Progenitor cell of endocrine pancreas (in vitro differentiated cells): ENCODE measurements around the gene CEP76. TPM values are rescaled to one million over a fixed set of nuclear protein-coding genes. Genes with fewer than 3 reads are reported as not detected.

Experiments used
- DNase-seq: peaks from one replicate; pipeline ENCODE4 v3.0.0; 2021; ENCODE audit warnings: low spot score; ENCODE audit not compliant: unreplicated experiment
- H3K27ac Mint-ChIP-seq: 2 replicates; pipeline ENCODE4 v1.8.0; 2021; ENCODE audit warnings: mild to moderate bottlenecking, moderate library complexity, mixed read lengths
- H3K27me3 Mint-ChIP-seq: 2 replicates; pipeline ENCODE4 v1.8.0; 2021; ENCODE audit warnings: mixed read lengths
- H3K36me3 Mint-ChIP-seq: 2 replicates; pipeline ENCODE4 v1.8.0; 2022; ENCODE audit warnings: mixed read lengths; ENCODE audit not compliant: insufficient read depth
- H3K4me1 Mint-ChIP-seq: 2 replicates; pipeline ENCODE4 v1.8.0; 2021; ENCODE audit warnings: low read depth, mixed read lengths
- H3K4me3 Mint-ChIP-seq: 2 replicates; pipeline ENCODE4 v1.8.0; 2021; ENCODE audit warnings: low read depth, mild to moderate bottlenecking, moderate library complexity, mixed read lengths
- H3K9me3 Mint-ChIP-seq: 2 replicates; pipeline ENCODE4 v1.8.0; 2021; ENCODE audit warnings: low read depth, mixed read lengths
- CTCF ChIP-seq: fragments of 200-600 bp; sonication (generic); IDR thresholded peaks from one replicate; pipeline ENCODE4 v1.5.0; 2021; ENCODE audit warnings: antibody characterized with exemption, mild to moderate bottlenecking; ENCODE audit not compliant: unreplicated experiment
- total RNA-seq: library from RNA; stranded (reverse); gene quantifications from 2 replicates; pipeline ENCODE4 v1.2.1, GENCODE V29; 2021

Gene CEP76
- total RNA-seq, 1 donor from 2014 or later: 14.4 TPM

GRCh38 chr18:12639990-12640880, 62.3 kb downstream of the CEP76 start:
- H3K4me3 Mint-ChIP-seq: no peak overlapping the region
- no peaks in the 10 kb centered on the region for H3K27me3 Mint-ChIP-seq
- TF ChIP-seq CTCF: no peak
- H3K36me3 Mint-ChIP-seq: no peaks in the 10 kb centered on the region
- no peak for DNase-seq
- H3K27ac Mint-ChIP-seq: no peak overlapping the region
- H3K4me1 Mint-ChIP-seq: peaks cover 9% of the 10 kb centered on the region
- H3K9me3 Mint-ChIP-seq: no peaks in the 10 kb centered on the region

- Mint-ChIP-seq H3K4me3 (no peak overlapping the region), H3K4me1 (peaks cover 8% of the 10 kb centered on the region), H3K36me3 (peaks cover 1% of the 10 kb centered on the region), H3K27me3 (no peaks in the 10 kb centered on the region), H3K27ac (no peak overlapping the region), H3K9me3 (no peaks in the 10 kb centered on the region)
- TF ChIP-seq CTCF: no peak
- no peak for DNase-seq
Observed at GRCh38 chr18:12638644-12639124, 63.8 kb downstream of the CEP76 start.

GRCh38 chr18:12637901-12638643, 64.5 kb downstream of the CEP76 start:
- TF ChIP-seq CTCF: no peak
- Mint-ChIP-seq H3K36me3 (peaks cover 1% of the 10 kb centered on the region), H3K27ac (no peak overlapping the region), H3K9me3 (no peaks in the 10 kb centered on the region), H3K4me3 (no peak overlapping the region), H3K4me1 (peaks cover 8% of the 10 kb centered on the region), H3K27me3 (no peaks in the 10 kb centered on the region)
- DNase-seq: no peak

GRCh38 chr18:12637393-12637792, 65.1 kb downstream of the CEP76 start:
- Mint-ChIP-seq H3K4me1 (peaks cover 8% of the 10 kb centered on the region), H3K36me3 (peaks cover 1% of the 10 kb centered on the region), H3K27me3 (no peaks in the 10 kb centered on the region), H3K4me3 (no peak overlapping the region), H3K27ac (no peak overlapping the region), H3K9me3 (no peaks in the 10 kb centered on the region)
- no peak for DNase-seq
- TF ChIP-seq CTCF: no peak

- no peaks in the 10 kb centered on the region for H3K27me3 Mint-ChIP-seq
- no peak for DNase-seq
- H3K27ac Mint-ChIP-seq: no peak overlapping the region
- no peak for TF ChIP-seq CTCF
- H3K9me3 Mint-ChIP-seq: no peaks in the 10 kb centered on the region
- no peak overlapping the region for H3K4me3 Mint-ChIP-seq
- peaks cover 6% of the 10 kb centered on the region for H3K4me1 Mint-ChIP-seq
- peaks cover 11% of the 10 kb centered on the region for H3K36me3 Mint-ChIP-seq
Observed at GRCh38 chr18:12631831-12632477, 70.6 kb downstream of the CEP76 start.
